Nucleus accumbens (tissue), 56 donors: ENCODE measurements around the gene PRM1.

Source experiments
- DNase-seq, 56 donors: peaks; one replicate each; lab custom pipeline; 2025; lab: John Stamatoyannopoulos, UW

The PRM1 gene

GRCh38 chr16:11315510-11315909 lies 34.4 kb upstream of the PRM1 start:
- no peak for DNase-seq

GRCh38 chr16:11314309-11314894 lies 33.3 kb upstream of the PRM1 start:
- DNase-seq: no peak

GRCh38 chr16:11313493-11314308 lies 32.6 kb upstream of the PRM1 start:
- DNase-seq: no peak

GRCh38 chr16:11312718-11313492 lies 31.8 kb upstream of the PRM1 start:
- DNase-seq: no peak

GRCh38 chr16:11310997-11311561 lies 29.9 kb upstream of the PRM1 start:
- no peak for DNase-seq

GRCh38 chr16:11310634-11310977 lies 29.5 kb upstream of the PRM1 start:
- DNase-seq: no peak

GRCh38 chr16:11309895-11310633 lies 28.9 kb upstream of the PRM1 start:
- no peak for DNase-seq

- no peak for DNase-seq
These were observed 27.6 kb upstream of the PRM1 start for GRCh38 chr16:11308493-11309283.

- DNase-seq: no peak
These were observed 26.7 kb upstream of the PRM1 start for GRCh38 chr16:11307639-11308492.

GRCh38 chr16:11306997-11307638 lies 26.0 kb upstream of the PRM1 start:
- no peak for DNase-seq

- no peak for DNase-seq
These were observed 25.3 kb upstream of the PRM1 start for GRCh38 chr16:11306381-11306780.

GRCh38 chr16:11303405-11304138 lies 22.4 kb upstream of the PRM1 start:
- DNase-seq: no peak

- no peak for DNase-seq
These were observed 21.8 kb upstream of the PRM1 start for GRCh38 chr16:11302977-11303376.

- DNase-seq: no peak
These were observed 20.7 kb upstream of the PRM1 start for GRCh38 chr16:11301645-11302501.

GRCh38 chr16:11300560-11300892 lies 19.4 kb upstream of the PRM1 start:
- no peak for DNase-seq

- no peak for DNase-seq
These were observed 18.9 kb upstream of the PRM1 start for GRCh38 chr16:11299865-11300559.
